Mucosa of descending colon (tissue), 3 donors: ENCODE data around the gene ARHGEF16. TPM values are rescaled to one million over a fixed set of nuclear protein-coding genes. Genes with fewer than 3 reads are reported as not detected.

Source experiments
- ATAC-seq: fragments of 200-7000 bp; cut with Tn5 transposase; one replicate; pipeline ENCODE4 v1.9.1; 2020; ENCODE audit warnings: mild to moderate bottlenecking, moderate library complexity
- DNase-seq, 3 donors: peaks; one replicate each; pipeline ENCODE4 v3.0.0-alpha.2; 2020
- H3K36me3 ChIP-seq: fragments of 200-600 bp; one replicate; pipeline ENCODE4 v1.8.0; 2021; ENCODE audit warnings: low read depth, mild to moderate bottlenecking
- H3K4me1 ChIP-seq: fragments of 200-600 bp; one replicate; pipeline ENCODE4 v1.8.0; 2021; ENCODE audit warnings: low read depth, mild to moderate bottlenecking
- H3K4me3 ChIP-seq: fragments of 200-600 bp; one replicate; pipeline ENCODE4 v1.8.0; 2021; ENCODE audit warnings: mild to moderate bottlenecking
- H3K9me3 ChIP-seq: fragments of 200-600 bp; one replicate; pipeline ENCODE4 v1.8.0; 2021; ENCODE audit warnings: mild to moderate bottlenecking
- CTCF ChIP-seq: fragments of 200-600 bp; IDR thresholded peaks from one replicate; pipeline ENCODE4 v1.8.0; 2022; ENCODE audit warnings: antibody characterized with exemption, mild to moderate bottlenecking
- intact Hi-C, 2 donors: fragments of 100-400 bp; cut with DNase I in 1 of 2; cut with micrococcal nuclease in 1 of 2; formaldehyde crosslinking; loops; one replicate each; pipeline versions ENCODE4 v1.11.0 to v1.11.1; 2022; cut with DNase I, micrococcal nuclease
- total RNA-seq, 3 donors: library from RNA; stranded (reverse); fragmentation: NEBNext Ultra II Directional in 2 of 3; extraction: Animal tissue kit (Norgen Biotek cat#: 25700) in 2 of 3; gene quantifications; one replicate each; pipeline versions ENCODE4 v1.2.1 to v1.2.4, GENCODE V29; 2021 to 2023
- donor health status: DM: no; HTN: no; CAD: no; lungs with moderate emphysema.
- donor health status: DM: no; HTN: no; CAD: no.
- donor health status: DM: no; HTN: yes; CAD: no.

The ARHGEF16 gene
- total RNA-seq, 3 donors from 2014 or later, result 51.2 to 101 (median 90.2) TPM

DNA sequence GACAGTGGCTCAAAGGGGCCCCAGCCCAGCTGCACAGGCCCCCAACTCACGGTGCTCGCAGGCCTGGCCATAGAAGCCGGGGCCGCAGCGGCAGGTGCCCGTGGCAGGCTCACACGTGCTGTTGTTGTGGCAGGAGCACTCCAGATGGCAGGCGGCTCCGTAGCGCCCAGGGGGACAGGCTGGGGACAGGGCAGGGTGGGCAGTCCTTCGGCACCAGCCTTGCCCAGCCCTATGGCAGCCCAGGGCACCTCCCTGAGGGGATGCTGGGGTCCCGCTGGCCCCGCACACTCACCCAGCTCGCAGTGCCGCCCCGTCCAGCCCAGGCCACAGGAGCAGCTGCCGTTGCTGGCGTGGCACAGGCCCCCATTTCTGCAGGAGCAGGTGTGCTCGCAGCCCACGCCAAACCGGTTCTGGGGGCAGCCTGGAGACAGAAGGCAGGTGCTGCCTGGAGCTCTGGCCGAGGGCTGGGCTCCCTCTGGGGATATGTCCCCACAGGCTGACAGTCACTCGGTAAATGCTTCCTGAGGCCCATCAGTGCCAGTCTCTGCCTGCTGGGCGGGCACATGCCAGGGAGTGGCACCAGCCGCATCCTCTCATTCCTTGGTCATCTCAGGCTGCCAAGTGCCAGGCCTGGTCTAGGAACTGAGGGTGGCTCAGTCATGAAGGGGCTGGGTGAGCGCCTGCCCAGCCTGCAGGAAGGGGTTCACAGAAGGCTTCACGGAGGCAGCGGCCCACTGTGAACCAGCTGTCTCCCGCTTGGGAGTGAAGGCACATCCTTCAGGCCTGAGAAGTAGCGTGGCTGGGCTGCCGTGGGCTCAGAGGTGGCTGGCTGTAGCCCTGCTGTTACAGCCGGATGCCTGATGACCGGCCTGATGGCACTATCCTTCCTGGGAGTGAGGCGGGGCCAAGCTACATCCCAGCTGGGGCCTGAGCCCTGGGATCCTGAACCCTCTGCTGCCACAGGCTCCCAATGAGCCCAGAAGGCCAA lies 40.1 kb downstream of the ARHGEF16 start:
- no peaks in the 10 kb centered on the region for H3K9me3 ChIP-seq
- TF ChIP-seq CTCF, result no peak
- no peak for DNase-seq
- ATAC-seq, result no peak
- intact Hi-C loops, result loop anchor here in 1 of 2 donors (5.0 kb wide), 1 partner anchor 123 kb away; no protein-coding TSS in a partner anchor
- no peaks in the 10 kb centered on the region for H3K36me3 ChIP-seq
- H3K4me1 ChIP-seq, result peaks cover 2% of the 10 kb centered on the region
- H3K4me3 ChIP-seq, result no peak overlapping the region

DNA sequence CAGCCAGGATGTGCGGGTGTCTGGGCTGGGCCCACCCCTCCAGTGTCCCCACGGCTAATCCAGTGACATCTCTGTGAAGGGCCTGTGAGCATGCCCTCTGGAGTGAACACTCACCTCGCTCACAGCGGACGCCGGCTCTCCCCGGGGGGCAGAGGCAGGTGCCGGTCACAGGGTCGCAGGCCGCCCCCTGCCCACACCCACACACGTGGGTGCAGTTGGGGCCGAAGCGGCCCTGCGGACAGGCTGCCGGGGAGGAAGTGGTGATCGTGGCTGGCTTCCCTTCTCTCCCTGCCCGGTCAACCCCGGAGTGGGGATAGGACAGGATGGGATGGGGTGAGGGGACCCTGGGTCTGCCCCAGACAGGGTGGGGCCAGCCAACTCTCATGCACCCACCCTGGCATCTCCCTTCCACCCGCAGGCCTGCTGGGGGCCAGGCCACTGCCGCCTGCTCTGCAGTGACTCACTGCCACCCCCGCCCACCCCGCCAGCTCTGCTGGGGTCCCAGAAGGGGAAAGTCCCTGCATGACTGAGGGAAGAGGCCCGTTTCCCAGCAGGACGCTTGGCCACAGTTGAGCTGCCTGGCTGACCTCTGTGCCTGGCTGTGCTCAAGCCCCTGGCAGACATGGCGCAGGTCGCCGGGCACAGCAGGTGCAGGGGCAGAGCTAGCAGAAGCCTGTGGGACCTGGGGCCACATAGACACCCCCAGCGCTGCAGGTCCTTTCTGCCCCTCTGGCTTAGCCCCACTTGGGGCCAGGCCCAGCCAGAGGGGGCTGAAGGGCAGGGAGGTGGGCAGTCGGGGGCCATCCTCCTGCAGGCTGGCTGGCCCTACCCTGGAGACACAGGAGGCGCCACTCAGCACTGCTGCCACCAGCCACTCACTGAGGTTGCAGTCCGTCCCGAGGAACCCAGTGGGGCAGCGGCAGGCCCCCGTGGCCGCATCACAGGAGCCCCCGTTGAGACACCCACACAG lies 41.6 kb downstream of the ARHGEF16 start:
- ATAC-seq (no peak), DNase-seq (no peak)
- H3K4me3 ChIP-seq, result no peak overlapping the region
- intact Hi-C loops, result no loop called here
- TF ChIP-seq CTCF, result no peak
- no peaks in the 10 kb centered on the region for H3K36me3 ChIP-seq
- H3K9me3 ChIP-seq, result no peaks in the 10 kb centered on the region
- peaks cover 2% of the 10 kb centered on the region for H3K4me1 ChIP-seq

- Histone ChIP-seq H3K9me3 (no peaks in the 10 kb centered on the region), H3K4me1 (no peaks in the 10 kb centered on the region), H3K4me3 (no peak overlapping the region), H3K36me3 (no peaks in the 10 kb centered on the region)
- ATAC-seq, result no peak
- DNase-seq, result no peak
- no peak for TF ChIP-seq CTCF
- intact Hi-C loops, result no loop called here
These were observed 42.5 kb downstream of the ARHGEF16 start for GRCh38 chr1:3496916-3497315.

GRCh38 chr1:3497521-3497920 lies 43.1 kb downstream of the ARHGEF16 start:
- Histone ChIP-seq H3K36me3 (no peaks in the 10 kb centered on the region), H3K9me3 (no peaks in the 10 kb centered on the region), H3K4me1 (no peaks in the 10 kb centered on the region), H3K4me3 (no peak overlapping the region)
- intact Hi-C loops, result no loop called here
- DNase-seq (no peak), ATAC-seq (no peak)
- no peak for TF ChIP-seq CTCF

GRCh38 chr1:3498246-3498930 lies 43.9 kb downstream of the ARHGEF16 start:
- Histone ChIP-seq H3K4me3 (no peak overlapping the region), H3K36me3 (no peaks in the 10 kb centered on the region), H3K9me3 (no peaks in the 10 kb centered on the region), H3K4me1 (no peaks in the 10 kb centered on the region)
- no peak for ATAC-seq
- no peak for DNase-seq
- no peak for TF ChIP-seq CTCF
- intact Hi-C loops, result no loop called here
